ENCODE measurements around the gene KLF11. TPM values are rescaled to one million over a fixed set of nuclear protein-coding genes. Genes with fewer than 3 reads are reported as not detected.
"Not testable (repeated sequence)": the region's sequence is repeated elsewhere in the genome, so short reads cannot be mapped to it uniquely, and the experiment has no call there.

Gene KLF11
- polyA plus RNA-seq, 3 donors, result 21.0 to 69.8 (median 25.3) TPM

- peaks cover 0 to 2% (median 0%) of the 10 kb centered on the region in 3 donors for H3K27me3 Mint-ChIP-seq (ENCODE audit: low read depth in 3 of 3)
- peak overlapping the region; percentile 76 for H3K4me2 ChIP-seq (replicated peaks; ENCODE audit: extremely low read depth, low read length, poor library complexity, severe bottlenecking)
These were observed 13.5 kb upstream of the KLF11 start for GRCh38 chr2:10029875-10030223.

GRCh38 chr2:10030311-10030736, 13.0 kb upstream of the KLF11 start:
- H3K4me3 ChIP-seq (replicated peaks in 1 of 3; ENCODE audit: low read depth in 2 of 3, low read length in 3 of 3), result peak overlapping the region in 1 of 3 experiments; percentile 63

More at GRCh38 chr2:10029875-10030223, 13.5 kb upstream of the KLF11 start:
- H3K9me3 ChIP-seq (replicated peaks in 1 of 2; ENCODE audit: control insufficient read depth in 1 of 2, insufficient read depth in 1 of 2, low read length in 2 of 2), result no peaks in the 10 kb centered on the region
- no peak for TF ChIP-seq CTCF (IDR thresholded peaks at IDR 0.05)
- peak overlapping the region; percentile 99 to 100 for H3K27ac ChIP-seq (ENCODE audit: low read depth in 1 of 2, low read length in 2 of 2)
- no peaks in the 10 kb centered on the region for H4K20me1 ChIP-seq (ENCODE audit: insufficient read depth, low read length)
- H3K9ac ChIP-seq (ENCODE audit: insufficient read depth, low read length, poor library complexity, severe bottlenecking), result peak overlapping the region; percentile 95
- H3K4me1 ChIP-seq (ENCODE audit: control insufficient read depth in 1 of 2, insufficient read depth in 2 of 2, low read length in 2 of 2), result peaks cover 71 to 77% of the 10 kb centered on the region in 2 donors
- peaks cover 15% of the 10 kb centered on the region for H3K79me2 ChIP-seq (ENCODE audit: insufficient read depth, low read length)
- no peak for DNase-seq
- intact Hi-C loops (cut with micrococcal nuclease), result no loop called here
- peaks cover 66% of the 10 kb centered on the region for H3K4me1 Mint-ChIP-seq
- H2AFZ ChIP-seq (ENCODE audit: insufficient read depth, low read depth, low read length, poor library complexity, severe bottlenecking), result peak overlapping the region; percentile 62
- H3K4me3 ChIP-seq (replicated peaks in 1 of 3; ENCODE audit: low read depth in 2 of 3, low read length in 3 of 3), result peak overlapping the region in 2 of 3 experiments; percentile 55 to 63
- peak overlapping the region; percentile 78 to 91 for H3K4me3 Mint-ChIP-seq
- WGBS (ENCODE audit: insufficient coverage), result 86% methylated on average over 1 of the region's 7 CpGs
- H3K36me3 Mint-ChIP-seq, result peaks cover 4 to 9% of the 10 kb centered on the region in 2 donors
- no peaks in the 10 kb centered on the region for H3K36me3 ChIP-seq (replicated peaks in 1 of 2; ENCODE audit: control insufficient read depth in 1 of 2, insufficient read depth in 2 of 2, low read length in 2 of 2)
- H3K27me3 ChIP-seq (ENCODE audit: control insufficient read depth in 2 of 2, insufficient read depth in 2 of 2, low read length in 2 of 2), result no peaks in the 10 kb centered on the region
- peaks cover 0 to 9% (median 4%) of the 10 kb centered on the region in 7 donors for H3K9me3 Mint-ChIP-seq
- peak overlapping the region; percentile 98 to 99 (median 98) for H3K27ac Mint-ChIP-seq

GRCh38 chr2:10030798-10031197, 12.6 kb upstream of the KLF11 start:
- H3K9me3 Mint-ChIP-seq; H3K27me3 Mint-ChIP-seq (ENCODE audit: low read depth in 3 of 3); H4K20me1 ChIP-seq (ENCODE audit: insufficient read depth, low read length); H3K27me3 ChIP-seq (ENCODE audit: control insufficient read depth in 2 of 2, insufficient read depth in 2 of 2, low read length in 2 of 2); intact Hi-C loops (cut with micrococcal nuclease); DNase-seq; H3K9me3 ChIP-seq (replicated peaks in 1 of 2; ENCODE audit: control insufficient read depth in 1 of 2, insufficient read depth in 1 of 2, low read length in 2 of 2); H3K36me3 ChIP-seq (replicated peaks in 1 of 2; ENCODE audit: control insufficient read depth in 1 of 2, insufficient read depth in 2 of 2, low read length in 2 of 2); H2AFZ ChIP-seq (ENCODE audit: insufficient read depth, low read depth, low read length, poor library complexity, severe bottlenecking): not testable (repeated sequence)
- H3K79me2 ChIP-seq (ENCODE audit: insufficient read depth, low read length), result peaks cover 15% of the 10 kb centered on the region
- peaks cover 75% of the 10 kb centered on the region for H3K4me1 Mint-ChIP-seq
- H3K4me3 Mint-ChIP-seq, result peak overlapping the region in 1 of 2 donors; percentile 91
- peak overlapping the region; percentile 95 for H3K9ac ChIP-seq (ENCODE audit: insufficient read depth, low read length, poor library complexity, severe bottlenecking)
- peak overlapping the region; percentile 21 to 98 (median 79) for H3K27ac Mint-ChIP-seq
- peaks cover 4 to 12% of the 10 kb centered on the region in 2 donors for H3K36me3 Mint-ChIP-seq
- H3K4me2 ChIP-seq (replicated peaks; ENCODE audit: extremely low read depth, low read length, poor library complexity, severe bottlenecking), result peak overlapping the region; percentile 76
- H3K4me3 ChIP-seq (replicated peaks in 1 of 3; ENCODE audit: low read depth in 2 of 3, low read length in 3 of 3), result peak overlapping the region in 1 of 3 experiments; percentile 63
- no CpG with 5 or more reads among the region's 8 CpGs for WGBS (ENCODE audit: insufficient coverage)
- peaks cover 81 to 86% of the 10 kb centered on the region in 2 donors for H3K4me1 ChIP-seq (ENCODE audit: control insufficient read depth in 1 of 2, insufficient read depth in 2 of 2, low read length in 2 of 2)
- H3K27ac ChIP-seq (ENCODE audit: low read depth in 1 of 2, low read length in 2 of 2), result peak overlapping the region in 1 of 2 donors; percentile 99

More at GRCh38 chr2:10030311-10030736, 13.0 kb upstream of the KLF11 start:
- Mint-ChIP-seq H3K4me3 (peak overlapping the region; percentile 78 to 91), H3K36me3 (peaks cover 4 to 12% of the 10 kb centered on the region in 2 donors), H3K27me3 (ENCODE audit: low read depth in 3 of 3) (peaks cover 0 to 2% (median 0%) of the 10 kb centered on the region in 3 donors), H3K27ac (peak overlapping the region; percentile 98 to 99 (median 98)), H3K4me1 (peaks cover 70% of the 10 kb centered on the region), H3K9me3 (peaks cover 0 to 11% (median 4%) of the 10 kb centered on the region in 7 donors)
- no peak for DNase-seq
- Histone ChIP-seq H3K27ac (ENCODE audit: low read depth in 1 of 2, low read length in 2 of 2) (peak overlapping the region; percentile 99 to 100), H3K4me2 (replicated peaks; ENCODE audit: extremely low read depth, low read length, poor library complexity, severe bottlenecking) (peak overlapping the region; percentile 76), H3K27me3 (ENCODE audit: control insufficient read depth in 2 of 2, insufficient read depth in 2 of 2, low read length in 2 of 2) (no peaks in the 10 kb centered on the region), H4K20me1 (ENCODE audit: insufficient read depth, low read length) (no peaks in the 10 kb centered on the region), H3K79me2 (ENCODE audit: insufficient read depth, low read length) (peaks cover 15% of the 10 kb centered on the region), H3K4me1 (ENCODE audit: control insufficient read depth in 1 of 2, insufficient read depth in 2 of 2, low read length in 2 of 2) (peaks cover 76 to 82% of the 10 kb centered on the region in 2 donors), H3K9me3 (replicated peaks in 1 of 2; ENCODE audit: control insufficient read depth in 1 of 2, insufficient read depth in 1 of 2, low read length in 2 of 2) (no peaks in the 10 kb centered on the region), H3K9ac (ENCODE audit: insufficient read depth, low read length, poor library complexity, severe bottlenecking) (peak overlapping the region; percentile 95), H2AFZ (ENCODE audit: insufficient read depth, low read depth, low read length, poor library complexity, severe bottlenecking) (no peak overlapping the region), H3K36me3 (replicated peaks in 1 of 2; ENCODE audit: control insufficient read depth in 1 of 2, insufficient read depth in 2 of 2, low read length in 2 of 2) (no peaks in the 10 kb centered on the region)
- WGBS (ENCODE audit: insufficient coverage), result 93% methylated on average over 8 of the region's 9 CpGs
- intact Hi-C loops (cut with micrococcal nuclease), result no loop called here
- TF ChIP-seq CTCF (IDR thresholded peaks at IDR 0.05), result no peak
